ENCODE results near the gene ADAM12.

Gene ADAM12

DNA sequence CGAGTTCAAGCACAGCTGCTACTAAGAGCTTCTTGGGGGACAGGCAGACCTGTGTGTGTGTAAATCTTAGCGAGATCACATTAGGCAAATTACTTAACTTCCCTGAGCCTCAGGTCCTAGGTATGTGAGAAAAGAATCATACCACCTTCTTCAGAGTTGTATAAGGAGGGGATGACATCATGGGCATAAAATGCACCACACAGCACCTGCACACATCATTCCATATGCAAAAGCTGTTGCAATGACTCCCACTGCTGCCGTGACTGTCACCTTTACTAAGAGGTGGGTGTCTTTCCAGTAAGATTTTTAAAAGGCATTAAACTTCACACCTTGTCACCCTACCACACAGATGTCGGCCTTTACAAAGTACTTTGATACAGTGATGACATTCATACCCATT lies 345.9 kb downstream of the ADAM12 start:
- Histone ChIP-seq H3K9me3 (no peaks in the 10 kb centered on the region), H3K4me3 (ENCODE audit: low read depth, low read length) (no peak overlapping the region), H3K36me3 (no peaks in the 10 kb centered on the region), H3K27me3 (no peaks in the 10 kb centered on the region), H3K4me1 (peaks cover 8% of the 10 kb centered on the region)
- DNase-seq: no peak
- TF ChIP-seq, protein P1, sequence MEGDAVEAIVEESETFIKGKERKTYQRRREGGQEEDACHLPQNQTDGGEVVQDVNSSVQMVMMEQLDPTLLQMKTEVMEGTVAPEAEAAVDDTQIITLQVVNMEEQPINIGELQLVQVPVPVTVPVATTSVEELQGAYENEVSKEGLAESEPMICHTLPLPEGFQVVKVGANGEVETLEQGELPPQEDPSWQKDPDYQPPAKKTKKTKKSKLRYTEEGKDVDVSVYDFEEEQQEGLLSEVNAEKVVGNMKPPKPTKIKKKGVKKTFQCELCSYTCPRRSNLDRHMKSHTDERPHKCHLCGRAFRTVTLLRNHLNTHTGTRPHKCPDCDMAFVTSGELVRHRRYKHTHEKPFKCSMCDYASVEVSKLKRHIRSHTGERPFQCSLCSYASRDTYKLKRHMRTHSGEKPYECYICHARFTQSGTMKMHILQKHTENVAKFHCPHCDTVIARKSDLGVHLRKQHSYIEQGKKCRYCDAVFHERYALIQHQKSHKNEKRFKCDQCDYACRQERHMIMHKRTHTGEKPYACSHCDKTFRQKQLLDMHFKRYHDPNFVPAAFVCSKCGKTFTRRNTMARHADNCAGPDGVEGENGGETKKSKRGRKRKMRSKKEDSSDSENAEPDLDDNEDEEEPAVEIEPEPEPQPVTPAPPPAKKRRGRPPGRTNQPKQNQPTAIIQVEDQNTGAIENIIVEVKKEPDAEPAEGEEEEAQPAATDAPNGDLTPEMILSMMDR (IDR thresholded peaks at IDR 0.05; ENCODE audit: low read depth, low read length): no peak

- Histone ChIP-seq H3K4me3 (ENCODE audit: low read depth, low read length) (no peak overlapping the region), H3K9me3 (no peaks in the 10 kb centered on the region), H3K4me1 (peaks cover 8% of the 10 kb centered on the region), H3K36me3 (no peaks in the 10 kb centered on the region), H3K27me3 (no peaks in the 10 kb centered on the region)
- peak; percentile 67 for DNase-seq
- TF ChIP-seq, protein P1 (IDR thresholded peaks at IDR 0.05; ENCODE audit: low read depth, low read length): no peak
These were observed 346.5 kb downstream of the ADAM12 start for GRCh38 chr10:126041804-126042231.

DNA sequence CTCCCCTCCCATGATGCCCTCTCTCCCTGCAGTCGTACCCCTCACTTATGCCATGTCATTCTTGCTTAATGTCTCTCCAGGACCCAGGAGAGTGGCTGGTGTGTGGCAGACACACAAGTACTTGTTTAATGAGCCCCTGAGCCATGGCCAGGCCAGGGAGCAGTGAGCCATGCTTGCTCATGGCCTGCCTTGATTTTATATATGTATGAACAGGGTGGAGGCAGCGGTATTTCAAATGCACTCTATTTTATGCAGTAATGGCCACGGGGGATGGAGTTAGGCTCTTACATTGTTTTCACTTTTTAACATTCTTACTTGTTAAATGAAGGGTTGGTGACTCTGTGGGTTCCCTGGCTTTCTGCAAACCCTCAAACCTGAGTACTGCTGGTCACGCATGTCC lies 347.2 kb downstream of the ADAM12 start:
- H3K4me3 ChIP-seq (ENCODE audit: low read depth, low read length): no peak overlapping the region
- TF ChIP-seq, protein P1 (IDR thresholded peaks at IDR 0.05; ENCODE audit: low read depth, low read length): no peak
- no peak for DNase-seq
- peaks cover 8% of the 10 kb centered on the region for H3K4me1 ChIP-seq
- H3K9me3 ChIP-seq: no peaks in the 10 kb centered on the region
- no peaks in the 10 kb centered on the region for H3K27me3 ChIP-seq
- H3K36me3 ChIP-seq: no peaks in the 10 kb centered on the region

DNA sequence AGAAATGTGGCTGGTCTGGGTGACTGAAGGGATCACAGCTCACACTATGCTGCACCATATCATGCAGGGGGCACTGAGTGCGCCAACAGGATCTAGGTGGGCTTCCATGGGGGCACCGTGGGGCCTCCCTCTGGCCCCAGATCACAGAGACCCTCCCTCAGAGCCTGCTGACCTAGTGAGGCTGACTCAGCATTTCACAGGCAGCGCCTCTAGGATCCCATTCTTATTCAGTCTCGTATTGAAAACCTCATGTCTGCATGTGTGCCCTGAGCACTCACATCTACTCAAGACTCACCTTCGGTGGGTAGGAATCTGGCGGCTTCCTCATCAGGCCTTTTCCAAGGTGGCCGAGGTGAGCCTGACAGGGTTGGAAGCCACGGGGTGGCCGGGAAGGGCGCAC lies 350.3 kb downstream of the ADAM12 start:
- H3K4me3 ChIP-seq (ENCODE audit: low read depth, low read length): no peak overlapping the region
- no peak for DNase-seq
- TF ChIP-seq, protein P1 (IDR thresholded peaks at IDR 0.05; ENCODE audit: low read depth, low read length): no peak
- H3K9me3 ChIP-seq: no peaks in the 10 kb centered on the region
- no peaks in the 10 kb centered on the region for H3K36me3 ChIP-seq
- peaks cover 8% of the 10 kb centered on the region for H3K4me1 ChIP-seq
- H3K27me3 ChIP-seq: no peaks in the 10 kb centered on the region

GRCh38 chr10:126036515-126036914 lies 351.8 kb downstream of the ADAM12 start:
- DNase-seq: no peak
- Histone ChIP-seq H3K27me3 (no peaks in the 10 kb centered on the region), H3K36me3 (no peaks in the 10 kb centered on the region), H3K9me3 (no peaks in the 10 kb centered on the region), H3K4me3 (ENCODE audit: low read depth, low read length) (no peak overlapping the region), H3K4me1 (peaks cover under 1% of the 10 kb centered on the region)
- TF ChIP-seq, protein P1 (IDR thresholded peaks at IDR 0.05; ENCODE audit: low read depth, low read length): no peak

GRCh38 chr10:126034586-126034985 lies 353.7 kb downstream of the ADAM12 start:
- TF ChIP-seq, protein P1 (IDR thresholded peaks at IDR 0.05; ENCODE audit: low read depth, low read length): no peak
- H3K27me3 ChIP-seq: no peaks in the 10 kb centered on the region
- H3K9me3 ChIP-seq: no peaks in the 10 kb centered on the region
- H3K4me3 ChIP-seq (ENCODE audit: low read depth, low read length): no peak overlapping the region
- DNase-seq: no peak
- H3K4me1 ChIP-seq: no peaks in the 10 kb centered on the region
- no peaks in the 10 kb centered on the region for H3K36me3 ChIP-seq

All from BE2C (cell line).